22Rv1 (cell line): ENCODE measurements around the gene PPARD.

Experiments used
- CTCF ChIP-seq: fragments of 450-650 bp; IDR thresholded peaks from 2 replicates; pipeline ENCODE4 v1.5.1; 2017; ENCODE audit warnings: mild to moderate bottlenecking
- ZFX ChIP-seq: fragments of 450-650 bp; IDR thresholded peaks from 2 replicates; pipeline ENCODE4 v1.6.1; 2017; ENCODE audit warnings: antibody characterized with exemption, borderline replicate concordance

- TF ChIP-seq CTCF (no peak), ZFX (no peak)
Measured at GRCh38 chr6:35428421-35429149, 86.2 kb downstream of the PPARD start.
